Measurements from ENCODE around the gene ABCA4.

- TF ChIP-seq USF1 (CRISPR knock-in tag; IDR thresholded peaks at IDR 0.05) (no peak), CTCF (IDR thresholded peaks at IDR 0.05) (no peak), ATF2 (CRISPR knock-in tag; IDR thresholded peaks at IDR 0.05; ENCODE audit: borderline replicate concordance, low read depth) (no peak), USF2 (CRISPR knock-in tag; IDR thresholded peaks at IDR 0.05) (no peak), CDX4 (CRISPR knock-in tag; IDR thresholded peaks at IDR 0.05; ENCODE audit: borderline replicate concordance) (no peak), NR2C2 (CRISPR knock-in tag; IDR thresholded peaks at IDR 0.05) (no peak), ATF3 (CRISPR knock-in tag; conservative IDR thresholded peaks at IDR 0.05) (no peak)
These were observed 159.5 kb downstream of the ABCA4 start for GRCh38 chr1:93961443-93961842.

All from WTC11 (cell line).